PC-9 (cell line): ENCODE measurements around the gene GSTCD.
"Not testable (repeated sequence)": the region's sequence is repeated elsewhere in the genome, so short reads cannot be mapped to it uniquely, and the experiment has no call there.

Experiments
- CTCF ChIP-seq: fragments of 200-600 bp; sonication (generic); conservative IDR thresholded peaks from 2 replicates; pipeline ENCODE4 v1.6.1; 2017; ENCODE audit warnings: mixed run types, antibody characterized with exemption, mild to moderate bottlenecking, moderate library complexity
- EZH2 ChIP-seq: fragments of 200-600 bp; sonication (generic); IDR thresholded peaks from 2 replicates; pipeline ENCODE4 v1.8.0; 2017; ENCODE audit warnings: antibody characterized with exemption, low read depth

- not testable (repeated sequence) for TF ChIP-seq CTCF, EZH2
Measured at GRCh38 chr4:105852230-105852629, 143.6 kb downstream of the GSTCD start.
